NCI-H345 treated with DMSO at 0.1 percent for 48 hours (cell line): ENCODE measurements around the gene CALY.

Experiments
- DNase-seq: peaks from one replicate; lab custom pipeline; 2025; ENCODE audit not compliant: unreplicated experiment; lab: John Stamatoyannopoulos, UW

CALY gene

GRCh38 chr10:133351408-133352318 lies 15.0 kb upstream of the CALY start:
- DNase-seq, result no peak

- DNase-seq, result no peak
These were observed 14.2 kb upstream of the CALY start for GRCh38 chr10:133350950-133351329.

DNA sequence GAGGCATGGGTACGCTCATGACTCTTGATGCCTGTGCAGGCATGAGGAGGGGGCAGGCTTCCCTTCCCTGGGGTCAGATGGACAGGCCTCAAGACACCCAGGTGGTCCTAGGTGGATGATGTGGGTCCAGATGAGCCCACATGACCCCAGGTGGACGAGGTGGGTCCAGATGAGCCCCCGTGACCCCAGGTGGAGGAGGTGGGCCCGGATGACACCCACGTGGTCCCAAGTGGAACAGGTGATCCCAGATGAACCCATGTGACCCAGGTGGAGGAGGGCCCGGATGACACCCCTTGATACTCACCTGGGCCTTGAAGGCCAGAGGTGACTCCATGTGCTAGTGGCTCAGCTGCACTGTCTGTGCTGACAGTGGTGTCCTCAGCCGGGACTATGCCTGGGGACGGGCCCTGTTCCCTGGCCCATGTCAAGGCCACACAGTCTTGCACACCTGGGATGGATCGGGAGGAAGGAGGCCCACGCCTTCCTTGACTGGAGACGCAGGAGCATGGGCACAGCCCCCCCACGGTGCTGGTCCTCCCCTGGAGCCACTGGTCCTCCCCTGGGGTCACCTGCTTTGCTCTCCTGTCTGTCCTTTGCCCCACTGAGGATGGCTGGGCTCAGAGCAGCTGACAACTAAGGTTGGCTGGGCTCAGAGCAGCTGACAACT lies 13.7 kb upstream of the CALY start:
- DNase-seq, result no peak

GRCh38 chr10:133349577-133350011 lies 12.9 kb upstream of the CALY start:
- DNase-seq, result no peak

- no peak for DNase-seq
These were observed 12.5 kb upstream of the CALY start for GRCh38 chr10:133349160-133349568.

GRCh38 chr10:133347710-133348517 lies 11.2 kb upstream of the CALY start:
- no peak for DNase-seq

- DNase-seq, result no peak
These were observed 9.7 kb upstream of the CALY start for GRCh38 chr10:133346413-133346812.

DNA sequence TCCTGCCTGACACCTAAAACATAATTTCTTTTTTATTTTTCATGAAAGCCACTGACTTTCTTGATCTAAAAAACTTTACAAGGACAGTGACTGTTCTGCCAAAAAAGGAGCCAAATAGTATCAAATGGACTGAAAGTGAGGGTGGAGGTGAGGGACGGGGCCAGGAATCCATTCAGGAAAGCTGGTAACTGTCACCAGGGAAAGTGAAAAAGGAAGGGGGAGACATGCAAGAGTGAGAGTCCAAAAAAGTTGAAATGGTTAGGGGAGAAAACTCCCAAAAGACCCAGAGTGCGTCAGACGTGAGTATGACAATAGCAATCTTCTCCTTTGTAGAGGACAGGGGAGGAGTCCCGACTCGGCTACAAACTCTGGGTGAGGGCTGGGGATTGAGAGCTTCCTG lies 7.5 kb upstream of the CALY start:
- DNase-seq, result no peak

- no peak for DNase-seq
These were observed 6.9 kb upstream of the CALY start for GRCh38 chr10:133343558-133343957.

DNA sequence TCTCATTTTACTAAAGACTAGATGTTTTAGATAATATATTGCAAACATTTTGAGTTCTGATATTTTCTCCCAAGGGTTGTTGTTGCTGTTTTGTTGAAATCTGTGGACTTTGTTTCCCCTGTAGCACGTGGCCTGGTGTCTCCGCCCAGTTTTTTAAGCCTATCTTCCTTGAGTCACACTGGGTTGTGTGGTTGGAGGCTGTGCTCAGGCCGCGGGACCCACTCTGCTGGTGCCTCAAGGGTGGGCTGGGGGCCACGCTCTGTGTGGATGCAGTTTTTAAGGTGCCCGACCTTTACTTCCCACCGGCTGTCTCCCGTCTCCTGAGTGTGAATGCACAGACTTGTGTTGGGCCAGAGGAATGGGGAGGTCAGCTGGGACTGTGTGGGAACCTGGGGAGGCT lies 6.2 kb upstream of the CALY start:
- DNase-seq, result no peak

- no peak for DNase-seq
These were observed 5.3 kb upstream of the CALY start for GRCh38 chr10:133341983-133342382.

- DNase-seq, result no peak
These were observed 3.1 kb upstream of the CALY start for GRCh38 chr10:133339708-133340380.

GRCh38 chr10:133338080-133339071 lies 1.7 kb upstream of the CALY start:
- DNase-seq, result no peak

DNA sequence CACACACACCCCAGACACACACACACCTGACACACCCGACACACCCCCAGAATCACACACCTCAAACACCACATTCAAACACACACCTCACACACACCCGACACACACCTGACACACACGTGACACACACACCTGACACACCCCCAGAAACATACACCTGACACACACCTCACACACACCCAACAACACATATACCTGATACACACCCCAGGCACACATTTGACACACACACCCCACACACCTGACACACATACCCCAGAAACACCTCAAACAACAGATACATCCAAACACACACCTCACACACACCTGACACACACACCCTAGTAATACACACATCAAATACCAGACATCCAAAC lies 652 bp upstream of the CALY start:
- no peak for DNase-seq

GRCh38 chr10:133336118-133336576 lies 549 bp downstream of the CALY start:
- DNase-seq, result no peak

GRCh38 chr10:133335246-133336117 lies 1.2 kb downstream of the CALY start:
- no peak for DNase-seq

GRCh38 chr10:133334503-133335245 lies 2.0 kb downstream of the CALY start:
- no peak for DNase-seq
